Panc1 (cell line): ENCODE results near the gene TCHP.

ENCODE experiments used
- CTCF ChIP-seq: fragments of 450-650 bp; IDR thresholded peaks from 2 replicates; pipeline ENCODE4 v1.5.1; 2017; ENCODE audit warnings: mild to moderate bottlenecking
- POLR2AphosphoS5 ChIP-seq: IDR thresholded peaks from 2 replicates; pipeline ENCODE4 v1.6.1; 2012; ENCODE audit warnings: mild to moderate bottlenecking, low read depth, low read length, moderate library complexity
- REST ChIP-seq, 2 experiments: IDR thresholded peaks; 2 replicates each; pipeline ENCODE4 v1.6.1; 2011 to 2012; ENCODE audit warnings: low read depth in 2 of 2, control low read depth in 1 of 2, low read length in 1 of 2, mild to moderate bottlenecking in 1 of 2, moderate library complexity in 1 of 2; ENCODE audit not compliant: insufficient read depth in 1 of 2
- SIN3A ChIP-seq: IDR thresholded peaks from 2 replicates; pipeline ENCODE4 v1.6.1; 2012; ENCODE audit warnings: low read depth, mild to moderate bottlenecking, low read length, moderate library complexity, borderline replicate concordance; ENCODE audit not compliant: insufficient read depth

GRCh38 chr12:109855377-109855776, 44.7 kb upstream of the TCHP start:
- TF ChIP-seq CTCF = no peak
- TF ChIP-seq SIN3A = no peak
- TF ChIP-seq REST (IDR thresholded peaks at IDR 0.05; ENCODE audit: insufficient read depth in 1 of 2, low read depth in 2 of 2, low read length in 1 of 2) = no peak
- no peak for TF ChIP-seq POLR2AphosphoS5
